GM23338 (cell line): ENCODE data around the gene GFAP. TPM values are rescaled to one million over a fixed set of nuclear protein-coding genes. Genes with fewer than 3 reads are reported as not detected.

Experiments used
- ATAC-seq: fragments of 200-7000 bp; cut with Tn5 transposase; 3 replicates; pipeline ENCODE4 v1.9.1; 2020
- DNase-seq: peaks from one replicate; pipeline ENCODE4 v3.0.0-alpha.2; 2015; ENCODE audit warnings: low spot score
- H2AFZ ChIP-seq: fragments of 200-600 bp; sonication (generic); 2 replicates; pipeline ENCODE4 v1.8.0; 2016; ENCODE audit warnings: antibody characterized with exemption, mild to moderate bottlenecking, moderate library complexity
- H3F3A ChIP-seq: fragments of 200-600 bp; sonication (generic); replicated peaks from 2 replicates; pipeline ENCODE4 v1.8.0; 2017; ENCODE audit warnings: antibody characterized with exemption, mixed run types, low read depth
- H3K27ac ChIP-seq: fragments of 200-600 bp; sonication (generic); 2 replicates; pipeline ENCODE4 v1.6.1; 2016; ENCODE audit warnings: low read depth
- H3K27me3 ChIP-seq: fragments of 200-600 bp; sonication (generic); 2 replicates; pipeline ENCODE4 v1.8.0; 2016; ENCODE audit warnings: mild to moderate bottlenecking, mixed run types, moderate library complexity; ENCODE audit not compliant: insufficient read depth
- H3K36me3 ChIP-seq: fragments of 200-600 bp; sonication (generic); 2 replicates; pipeline ENCODE4 v1.8.0; 2016; ENCODE audit warnings: mild to moderate bottlenecking; ENCODE audit not compliant: insufficient read depth
- H3K4me1 ChIP-seq: fragments of 200-600 bp; sonication (generic); 2 replicates; pipeline ENCODE4 v1.8.0; 2016; ENCODE audit warnings: mild to moderate bottlenecking, moderate library complexity; ENCODE audit not compliant: insufficient read depth
- H3K4me2 ChIP-seq: fragments of 200-600 bp; sonication (generic); 2 replicates; pipeline ENCODE4 v1.7.1; 2017; ENCODE audit warnings: mixed run types
- H3K4me3 ChIP-seq: fragments of 200-600 bp; sonication (generic); 2 replicates; pipeline ENCODE4 v1.6.1; 2016; ENCODE audit warnings: mixed run types
- H3K79me2 ChIP-seq: fragments of 200-600 bp; sonication (generic); replicated peaks from 2 replicates; pipeline ENCODE4 v1.8.0; 2017; ENCODE audit warnings: mild to moderate bottlenecking; ENCODE audit not compliant: insufficient read depth
- H3K9me2 ChIP-seq: fragments of 200-600 bp; sonication (generic); 2 replicates; pipeline ENCODE4 v1.8.0; 2017; ENCODE audit not compliant: insufficient read depth
- H4K20me1 ChIP-seq: fragments of 200-600 bp; sonication (generic); replicated peaks from 2 replicates; pipeline ENCODE4 v1.8.0; 2017; ENCODE audit warnings: mild to moderate bottlenecking; ENCODE audit not compliant: insufficient read depth
- H3K27ac Mint-ChIP-seq: 2 replicates; pipeline ENCODE4 v1.8.0; 2020; ENCODE audit warnings: inconsistent platforms, mild to moderate bottlenecking, moderate library complexity, mixed read lengths
- H3K27me3 Mint-ChIP-seq: 3 replicates; pipeline ENCODE4 v1.8.0; 2022; ENCODE audit warnings: low read depth, mild to moderate bottlenecking, moderate library complexity, mixed read lengths, inconsistent platforms; ENCODE audit not compliant: insufficient read depth, poor library complexity
- H3K36me3 Mint-ChIP-seq: 3 replicates; pipeline ENCODE4 v1.8.0; 2021; ENCODE audit warnings: low read depth, mild to moderate bottlenecking, inconsistent platforms, moderate library complexity, mixed read lengths
- H3K4me1 Mint-ChIP-seq: 3 replicates; pipeline ENCODE4 v1.8.0; 2020; ENCODE audit warnings: mild to moderate bottlenecking, inconsistent platforms, mixed read lengths
- H3K4me3 Mint-ChIP-seq: 3 replicates; pipeline ENCODE4 v1.8.0; 2021; ENCODE audit warnings: moderate library complexity, mild to moderate bottlenecking, inconsistent platforms, mixed read lengths
- H3K9me3 Mint-ChIP-seq: 3 replicates; pipeline ENCODE4 v1.8.0; 2020; ENCODE audit warnings: moderate library complexity, mild to moderate bottlenecking, inconsistent platforms, mixed read lengths
- CREB1 ChIP-seq: fragments of 250-450 bp; sonication (Bioruptor Pico); IDR thresholded peaks from 2 replicates; pipeline ENCODE4 v1.5.0; 2020; ENCODE audit warnings: low read depth, mild to moderate bottlenecking, moderate library complexity
- CTCF ChIP-seq, 2 experiments: fragments of 200-600 bp in 1 of 2; sonication (generic) in 1 of 2; conservative IDR thresholded peaks; 2 replicates each; pipeline versions ENCODE4 v1.5.1 to v1.6.1; 2016 to 2017; ENCODE audit warnings: antibody characterized with exemption in 2 of 2, low read depth in 2 of 2, mild to moderate bottlenecking in 2 of 2, moderate library complexity in 1 of 2
- ETS1 ChIP-seq: IDR thresholded peaks from 2 replicates; pipeline ENCODE4 v1.6.1; 2016; ENCODE audit warnings: antibody characterized with exemption
- EZH2phosphoT487 ChIP-seq: fragments of 200-600 bp; sonication (generic); IDR thresholded peaks from one replicate; pipeline ENCODE4 v1.8.1; 2018; ENCODE audit warnings: antibody characterized with exemption; ENCODE audit not compliant: unreplicated experiment
- JUNB ChIP-seq: IDR thresholded peaks from one replicate; pipeline ENCODE4 v1.6.1; 2016; ENCODE audit warnings: antibody characterized with exemption; ENCODE audit not compliant: unreplicated experiment
- NANOG ChIP-seq: IDR thresholded peaks from 2 replicates; pipeline ENCODE4 v1.6.1; 2016; ENCODE audit warnings: antibody characterized with exemption, borderline replicate concordance
- POLR2AphosphoS5 ChIP-seq: IDR thresholded peaks from 2 replicates; pipeline ENCODE4 v1.6.1; 2016; ENCODE audit warnings: antibody characterized with exemption, low read depth
- REST ChIP-seq: IDR thresholded peaks from one replicate; pipeline ENCODE4 v1.6.1; 2018; ENCODE audit warnings: antibody characterized with exemption; ENCODE audit not compliant: unreplicated experiment
- STAT1 ChIP-seq: IDR thresholded peaks from one replicate; pipeline ENCODE4 v1.6.1; 2016; ENCODE audit warnings: antibody characterized with exemption; ENCODE audit not compliant: unreplicated experiment
- ZNF114 ChIP-seq: fragments of 250-450 bp; sonication (Bioruptor Pico); IDR thresholded peaks from 2 replicates; pipeline ENCODE4 v1.5.0; 2020; ENCODE audit warnings: mild to moderate bottlenecking, moderate library complexity
- ZNF331 ChIP-seq: fragments of 250-450 bp; sonication (Bioruptor Pico); IDR thresholded peaks from 2 replicates; pipeline ENCODE4 v1.5.0; 2020; ENCODE audit warnings: low read depth, mild to moderate bottlenecking, moderate library complexity
- polyA plus RNA-seq: library from polyadenylated mRNA; unstranded; fragments of >200 nt; fragmentation: Nextera tagmentation; extraction: Ambion mirVana; gene quantifications from 2 replicates; pipeline ENCODE4 v1.2.1, GENCODE V29; 2016
- total RNA-seq: library from RNA; depleted of rRNA; stranded (reverse); fragments of >200 nt; shearing (Covaris generic); gene quantifications from 2 replicates; pipeline ENCODE4 v1.2.3, GENCODE V29; 2014

GFAP gene
- total and polyA plus RNA-seq, 2 experiments from 2014 or later, result 0.15 to 5.1 TPM

GRCh38 chr17:44919411-44919810 lies 4.1 kb upstream of the GFAP start (continued):
- TF ChIP-seq REST (no peak), EZH2phosphoT487 (no peak), STAT1 (no peak), JUNB (no peak), CREB1 (CRISPR knock-in tag) (no peak), NANOG (no peak), ETS1 (no peak)

- no peak overlapping the region for H3K27ac Mint-ChIP-seq
- no peak overlapping the region for H3K4me3 Mint-ChIP-seq
- H3K9me2 ChIP-seq, result no peaks in the 10 kb centered on the region
- no peak overlapping the region for H3K27ac ChIP-seq
- H4K20me1 ChIP-seq, result no peaks in the 10 kb centered on the region
- no peak for TF ChIP-seq ZNF331 (CRISPR knock-in tag)
- no peak overlapping the region for H2AFZ ChIP-seq
- DNase-seq, result no peak
- H3K36me3 Mint-ChIP-seq, result no peaks in the 10 kb centered on the region; the same call in 2 of the 3 replicates
- peaks cover 27% of the 10 kb centered on the region for H3K4me1 Mint-ChIP-seq
- H3K36me3 ChIP-seq, result no peaks in the 10 kb centered on the region
- H3K9me3 Mint-ChIP-seq, result no peaks in the 10 kb centered on the region
- no peak for ATAC-seq
- H3K4me3 ChIP-seq, result no peak overlapping the region
- no peaks in the 10 kb centered on the region for H3K79me2 ChIP-seq
- H3K4me1 ChIP-seq, result peaks cover 12% of the 10 kb centered on the region; the same call in 1 of the 2 replicates
- H3K27me3 ChIP-seq, result peaks cover under 1% of the 10 kb centered on the region; the same call in 1 of the 2 replicates
- no peak overlapping the region for H3K4me2 ChIP-seq
- peaks cover 22% of the 10 kb centered on the region for H3K27me3 Mint-ChIP-seq
- H3F3A ChIP-seq, result 0 out of 2 replicates have a peak, but pooled peaks cover 11% of the 10 kb centered on the region
These were observed 2.7 kb upstream of the GFAP start for GRCh38 chr17:44918006-44918405.

- Mint-ChIP-seq H3K4me3 (no peak overlapping the region), H3K4me1 (peaks cover 24% of the 10 kb centered on the region), H3K9me3 (no peaks in the 10 kb centered on the region), H3K27ac (no peak overlapping the region; the same call in 1 of the 2 replicates), H3K36me3 (no peaks in the 10 kb centered on the region; the same call in 2 of the 3 replicates), H3K27me3 (peaks cover 21% of the 10 kb centered on the region)
- no peak for ATAC-seq
- H3K27ac ChIP-seq, result no peak overlapping the region
- H3F3A ChIP-seq, result 0 out of 2 replicates have a peak, but pooled peaks cover 7% of the 10 kb centered on the region
- peaks cover 6% of the 10 kb centered on the region for H3K27me3 ChIP-seq
- H2AFZ ChIP-seq, result no peak overlapping the region
- no peaks in the 10 kb centered on the region for H3K36me3 ChIP-seq
- no peak overlapping the region for H3K4me3 ChIP-seq
- peaks cover 12% of the 10 kb centered on the region; the same call in 1 of the 2 replicates for H3K4me1 ChIP-seq
- no peaks in the 10 kb centered on the region for H3K79me2 ChIP-seq
- H3K9me2 ChIP-seq, result no peaks in the 10 kb centered on the region
- no peaks in the 10 kb centered on the region for H4K20me1 ChIP-seq
- DNase-seq, result no peak
- no peak overlapping the region for H3K4me2 ChIP-seq
- no peak for TF ChIP-seq CTCF (conservative IDR thresholded peaks at IDR 0.05; ENCODE audit: low read depth in 2 of 2)
- TF ChIP-seq CREB1 (CRISPR knock-in tag), result no peak
- TF ChIP-seq POLR2AphosphoS5, result no peak
- no peak for TF ChIP-seq NANOG
- TF ChIP-seq JUNB, result no peak
- no peak for TF ChIP-seq EZH2phosphoT487
- TF ChIP-seq REST, result no peak
- no peak for TF ChIP-seq ZNF114 (CRISPR knock-in tag)
- TF ChIP-seq ETS1, result no peak
- TF ChIP-seq ZNF331 (CRISPR knock-in tag), result no peak
These were observed 2.2 kb upstream of the GFAP start for GRCh38 chr17:44917456-44917855.
